ENCODE results near the gene ZNF687.

The ZNF687 gene

GRCh38 chr1:151255381-151255780 lies 26.7 kb upstream of the ZNF687 start:
- Histone ChIP-seq H3K4me3 (replicated peaks; ENCODE audit: insufficient read depth, low read length) (peak overlapping the region; percentile 95), H3K27ac (replicated peaks) (peak overlapping the region; percentile 86), H3K27me3 (ENCODE audit: insufficient read depth, poor library complexity, severe bottlenecking) (no peaks in the 10 kb centered on the region)
- no peak for TF ChIP-seq SPI1 (IDR thresholded peaks at IDR 0.05; ENCODE audit: borderline replicate concordance, low read depth)
- TF ChIP-seq POLR2AphosphoS5 (IDR thresholded peaks at IDR 0.05; ENCODE audit: low read depth): no peak
- no peak for TF ChIP-seq REST (IDR thresholded peaks at IDR 0.05; ENCODE audit: insufficient replicate concordance, low read depth)
- no peak for TF ChIP-seq CTCF (IDR thresholded peaks at IDR 0.05; ENCODE audit: insufficient read depth, low read length)
- no peak for TF ChIP-seq GABPA (IDR thresholded peaks at IDR 0.05; ENCODE audit: low read depth)
- no peak for DNase-seq (ENCODE audit: low read depth in 1 of 2, low spot score in 1 of 2)

GRCh38 chr1:151259351-151259750 lies 22.7 kb upstream of the ZNF687 start:
- DNase-seq (ENCODE audit: low read depth in 1 of 2, low spot score in 1 of 2): no peak
- Histone ChIP-seq H3K27ac (replicated peaks) (no peak overlapping the region), H3K4me3 (replicated peaks; ENCODE audit: insufficient read depth, low read length) (no peak overlapping the region), H3K27me3 (ENCODE audit: insufficient read depth, poor library complexity, severe bottlenecking) (no peaks in the 10 kb centered on the region)
- TF ChIP-seq SPI1 (IDR thresholded peaks at IDR 0.05; ENCODE audit: borderline replicate concordance, low read depth): no peak
- no peak for TF ChIP-seq CTCF (IDR thresholded peaks at IDR 0.05; ENCODE audit: insufficient read depth, low read length)
- TF ChIP-seq POLR2AphosphoS5 (IDR thresholded peaks at IDR 0.05; ENCODE audit: low read depth): no peak
- no peak for TF ChIP-seq REST (IDR thresholded peaks at IDR 0.05; ENCODE audit: insufficient replicate concordance, low read depth)
- TF ChIP-seq GABPA (IDR thresholded peaks at IDR 0.05; ENCODE audit: low read depth): no peak

- no peak overlapping the region for H3K27ac ChIP-seq (replicated peaks)
- DNase-seq (ENCODE audit: low read depth in 1 of 2, low spot score in 1 of 2): no peak
- no peak for TF ChIP-seq CTCF (IDR thresholded peaks at IDR 0.05; ENCODE audit: insufficient read depth, low read length)
- no peak for TF ChIP-seq GABPA (IDR thresholded peaks at IDR 0.05; ENCODE audit: low read depth)
- TF ChIP-seq POLR2AphosphoS5 (IDR thresholded peaks at IDR 0.05; ENCODE audit: low read depth): no peak
- no peak for TF ChIP-seq REST (IDR thresholded peaks at IDR 0.05; ENCODE audit: insufficient replicate concordance, low read depth)
- no peak for TF ChIP-seq SPI1 (IDR thresholded peaks at IDR 0.05; ENCODE audit: borderline replicate concordance, low read depth)
- no peaks in the 10 kb centered on the region for H3K27me3 ChIP-seq (ENCODE audit: insufficient read depth, poor library complexity, severe bottlenecking)
- no peak overlapping the region for H3K4me3 ChIP-seq (replicated peaks; ENCODE audit: insufficient read depth, low read length)
Measured at GRCh38 chr1:151265446-151266236, 16.5 kb upstream of the ZNF687 start.
